ENCODE results near the gene ZNF343. TPM values are rescaled to one million over a fixed set of nuclear protein-coding genes. Genes with fewer than 3 reads are reported as not detected.
A peak's percentile ranks its signal among the peaks of the same experiment; 100 is the strongest.
"Not testable (repeated sequence)": the region's sequence is repeated elsewhere in the genome, so short reads cannot be mapped to it uniquely, and the experiment has no call there.

ZNF343 gene
- total and polyA plus RNA-seq, 8 donors, result 0.58 to 14.3 (median 4.4) TPM

DNA sequence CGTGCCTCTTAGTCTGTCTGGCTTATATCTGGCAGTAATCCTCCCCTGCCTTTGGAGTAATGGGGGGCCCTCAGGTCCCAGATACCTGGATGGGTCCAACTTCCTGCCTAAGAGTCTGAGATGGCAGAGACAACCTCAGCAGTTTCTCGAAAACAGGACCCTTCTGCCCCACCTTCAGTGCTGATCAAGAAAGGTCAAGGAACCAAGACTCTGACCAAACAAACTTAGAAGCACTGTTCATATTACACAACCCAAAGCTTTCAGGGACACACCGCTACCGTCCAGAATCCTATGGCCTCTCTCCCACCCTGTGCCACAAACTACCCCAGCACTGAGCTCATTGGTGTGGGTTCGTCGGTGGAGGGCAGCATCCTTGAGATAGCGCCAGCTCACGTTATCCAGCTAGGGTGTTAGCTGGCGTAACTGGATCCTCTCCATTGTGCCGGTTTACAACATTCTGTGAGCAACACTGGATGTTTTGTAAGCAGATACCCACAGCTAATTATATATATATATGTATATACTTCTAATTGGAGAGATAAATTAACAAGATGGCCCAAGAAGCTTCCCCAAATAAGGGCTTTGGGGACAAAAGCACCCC, 20.1 kb upstream of the ZNF343 start:
- H3K36me3 ChIP-seq, result no peaks in the 10 kb centered on the region
- H3K9me3 ChIP-seq, result no peaks in the 10 kb centered on the region
- H3K4me3 ChIP-seq, result no peak overlapping the region
- intact Hi-C loops (cut with DNase I; ENCODE audit: low total_unique reads), result no loop called here
- H3K27ac ChIP-seq, result no peak overlapping the region
- peaks cover 0 to 14% (median 5%) of the 10 kb centered on the region in 4 donors for H3K4me1 ChIP-seq
- TF ChIP-seq POLR2A (IDR thresholded peaks at IDR 0.05) (no peak), POLR2AphosphoS5 (IDR thresholded peaks at IDR 0.05) (no peak), EP300 (IDR thresholded peaks at IDR 0.05) (no peak)
- TF ChIP-seq, protein P1, sequence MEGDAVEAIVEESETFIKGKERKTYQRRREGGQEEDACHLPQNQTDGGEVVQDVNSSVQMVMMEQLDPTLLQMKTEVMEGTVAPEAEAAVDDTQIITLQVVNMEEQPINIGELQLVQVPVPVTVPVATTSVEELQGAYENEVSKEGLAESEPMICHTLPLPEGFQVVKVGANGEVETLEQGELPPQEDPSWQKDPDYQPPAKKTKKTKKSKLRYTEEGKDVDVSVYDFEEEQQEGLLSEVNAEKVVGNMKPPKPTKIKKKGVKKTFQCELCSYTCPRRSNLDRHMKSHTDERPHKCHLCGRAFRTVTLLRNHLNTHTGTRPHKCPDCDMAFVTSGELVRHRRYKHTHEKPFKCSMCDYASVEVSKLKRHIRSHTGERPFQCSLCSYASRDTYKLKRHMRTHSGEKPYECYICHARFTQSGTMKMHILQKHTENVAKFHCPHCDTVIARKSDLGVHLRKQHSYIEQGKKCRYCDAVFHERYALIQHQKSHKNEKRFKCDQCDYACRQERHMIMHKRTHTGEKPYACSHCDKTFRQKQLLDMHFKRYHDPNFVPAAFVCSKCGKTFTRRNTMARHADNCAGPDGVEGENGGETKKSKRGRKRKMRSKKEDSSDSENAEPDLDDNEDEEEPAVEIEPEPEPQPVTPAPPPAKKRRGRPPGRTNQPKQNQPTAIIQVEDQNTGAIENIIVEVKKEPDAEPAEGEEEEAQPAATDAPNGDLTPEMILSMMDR (IDR thresholded peaks at IDR 0.05), result no peak
- WGBS, 5 donors, result 54 to 66% (median 58%) methylated on average over 10 of the region's 10 CpGs
- peaks cover 0 to 13% (median 0%) of the 10 kb centered on the region in 3 donors for H3K27me3 ChIP-seq
- DNase-seq, result no peak

DNA sequence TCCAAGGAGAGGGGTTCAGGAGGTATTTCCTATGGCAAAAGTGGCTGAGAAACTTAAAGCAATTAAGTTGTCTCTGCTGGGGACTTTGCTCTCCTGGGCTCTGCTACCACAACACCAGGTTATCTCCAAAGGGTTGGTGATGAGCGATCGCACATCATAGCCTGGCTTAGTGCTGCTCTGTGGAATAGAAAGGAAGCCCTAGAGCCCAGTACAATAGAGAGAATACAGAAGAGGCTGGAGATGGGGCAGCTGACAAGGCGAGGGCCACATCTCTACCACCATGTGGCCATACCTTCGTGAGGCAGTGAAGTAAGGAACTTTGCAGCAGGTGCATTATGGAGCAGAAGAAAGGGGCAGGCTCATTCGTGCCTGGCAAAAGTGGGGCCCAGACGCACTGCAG, 19.0 kb upstream of the ZNF343 start:
- H3K36me3 ChIP-seq, result no peaks in the 10 kb centered on the region
- no peak overlapping the region for H3K4me3 ChIP-seq
- H3K27ac ChIP-seq, result no peak overlapping the region
- TF ChIP-seq POLR2A (IDR thresholded peaks at IDR 0.05) (no peak), POLR2AphosphoS5 (IDR thresholded peaks at IDR 0.05) (no peak), EP300 (IDR thresholded peaks at IDR 0.05) (no peak)
- TF ChIP-seq, protein P1 (IDR thresholded peaks at IDR 0.05), result no peak
- peaks cover 0 to 3% (median 0%) of the 10 kb centered on the region in 3 donors for H3K27me3 ChIP-seq
- no peak for DNase-seq
- no peaks in the 10 kb centered on the region for H3K9me3 ChIP-seq
- intact Hi-C loops (cut with DNase I; ENCODE audit: low total_unique reads), result no loop called here
- WGBS, 5 donors, result 74 to 83% (median 81%) methylated on average over 6 of the region's 6 CpGs
- peaks cover 0 to 15% (median 9%) of the 10 kb centered on the region in 4 donors for H3K4me1 ChIP-seq

DNA sequence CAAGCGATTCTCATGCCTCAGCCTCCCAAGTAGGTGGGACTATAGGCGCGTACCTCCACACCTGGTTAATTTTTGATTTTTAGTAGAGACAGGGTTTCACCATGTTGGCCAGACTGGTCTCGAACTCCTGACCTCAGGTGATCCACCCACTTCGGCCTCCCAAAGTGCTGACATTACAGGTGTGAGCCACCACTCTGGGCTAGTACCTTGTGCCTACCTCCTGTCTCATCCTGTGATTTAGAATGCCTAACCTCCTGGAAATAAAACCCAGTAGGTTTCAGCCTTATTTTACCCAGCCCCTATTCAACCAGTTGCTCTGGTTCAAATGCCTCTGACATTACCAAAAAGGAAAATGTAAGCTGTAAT, 17.5 kb upstream of the ZNF343 start:
- intact Hi-C loops (cut with DNase I; ENCODE audit: low total_unique reads); H3K4me3 ChIP-seq; H3K36me3 ChIP-seq; H3K9me3 ChIP-seq; H3K27ac ChIP-seq; H3K27me3 ChIP-seq; DNase-seq: not testable (repeated sequence)
- 71 to 90% (median 82%) methylated on average over 5 of the region's 5 CpGs for WGBS, 5 donors
- peaks cover 0 to 25% (median 10%) of the 10 kb centered on the region in 4 donors for H3K4me1 ChIP-seq

DNA sequence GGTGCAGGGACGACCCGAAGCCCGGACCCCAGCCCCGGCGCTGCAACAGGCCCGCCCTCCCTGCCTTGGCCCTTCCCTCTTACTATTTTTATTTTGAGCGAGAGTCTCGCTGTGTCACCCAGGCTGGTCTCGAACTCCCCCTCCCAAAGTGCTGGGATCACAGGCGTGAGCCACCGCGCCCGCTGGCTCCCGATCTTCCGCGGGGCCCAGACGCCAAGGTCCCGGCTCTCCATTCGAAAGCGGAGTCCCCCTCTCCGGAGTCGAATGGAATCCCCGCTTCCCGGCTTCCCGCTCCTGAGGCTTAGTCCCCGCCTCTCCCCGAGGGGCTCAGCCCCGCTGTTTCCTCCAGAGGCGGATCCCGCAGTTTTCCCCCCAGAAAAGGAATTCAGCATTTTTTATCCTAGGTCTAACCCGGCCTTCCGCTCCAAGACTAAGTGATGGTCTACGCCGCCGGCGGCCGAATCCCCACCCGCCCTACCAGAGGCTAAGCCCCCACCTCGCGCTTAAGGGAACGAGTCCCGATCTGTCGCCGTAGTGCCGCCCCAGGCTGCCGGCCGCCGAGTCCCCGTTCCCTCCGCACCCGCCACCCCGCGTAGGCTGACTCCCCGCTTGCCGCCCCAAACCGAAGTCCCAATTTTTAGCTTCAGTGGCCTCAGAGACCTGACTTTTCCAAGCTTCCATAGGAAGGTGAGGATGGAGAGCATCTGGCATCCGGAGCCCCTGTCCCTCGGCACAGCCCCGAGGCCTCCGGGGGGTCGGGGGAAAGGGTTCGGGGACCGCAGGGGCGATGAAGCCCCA, 16.2 kb upstream of the ZNF343 start:
- Histone ChIP-seq H3K4me3 (peak overlapping the region; percentile 68 to 89 (median 77)), H3K36me3 (no peaks in the 10 kb centered on the region), H3K4me1 (peaks cover 0 to 25% (median 10%) of the 10 kb centered on the region in 4 donors), H3K9me3 (no peaks in the 10 kb centered on the region), H3K27me3 (no peaks in the 10 kb centered on the region), H3K27ac (peak overlapping the region; percentile 56 to 95 (median 91))
- peak; percentile 36 to 81 for DNase-seq
- 1 to 2% (median 1%) methylated on average over 44 to 64 of the region's 64 CpGs for whole genome bisulfite sequencing, 5 donors
- intact Hi-C loops (cut with DNase I; ENCODE audit: low total_unique reads), result no loop called here
- TF ChIP-seq POLR2AphosphoS5 (IDR thresholded peaks at IDR 0.05) (no peak), POLR2A (IDR thresholded peaks at IDR 0.05) (no peak), EP300 (IDR thresholded peaks at IDR 0.05) (no peak)
- TF ChIP-seq, protein P1 (IDR thresholded peaks at IDR 0.05), result no peak
